NCI-H1105 treated with DMSO at 0.1 percent for 48 hours (cell line): Measurements from ENCODE around the gene CEP70.
"Not testable (repeated sequence)": the region's sequence is repeated elsewhere in the genome, so short reads cannot be mapped to it uniquely, and the experiment has no call there.

Source experiments
- DNase-seq: peaks from one replicate; lab custom pipeline; 2025; lab: John Stamatoyannopoulos, UW

CEP70 gene

GRCh38 chr3:138471481-138471880 is 122.6 kb downstream of the CEP70 start:
- no peak for DNase-seq

GRCh38 chr3:138470687-138471086 is 123.4 kb downstream of the CEP70 start:
- DNase-seq = no peak

GRCh38 chr3:138469874-138470273 is 124.2 kb downstream of the CEP70 start:
- DNase-seq = no peak

- DNase-seq = no peak
These were observed 125.2 kb downstream of the CEP70 start for GRCh38 chr3:138468886-138469285.

GRCh38 chr3:138468451-138468850 is 125.6 kb downstream of the CEP70 start:
- DNase-seq = no peak

GRCh38 chr3:138467931-138468330 is 126.1 kb downstream of the CEP70 start:
- DNase-seq = no peak

- no peak for DNase-seq
These were observed 128.1 kb downstream of the CEP70 start for GRCh38 chr3:138465925-138466324.

GRCh38 chr3:138465451-138465850 is 128.6 kb downstream of the CEP70 start:
- no peak for DNase-seq

- no peak for DNase-seq
These were observed 129.6 kb downstream of the CEP70 start for GRCh38 chr3:138464491-138464860.

GRCh38 chr3:138463724-138464490 is 130.2 kb downstream of the CEP70 start:
- DNase-seq = no peak

- DNase-seq = no peak
These were observed 132.2 kb downstream of the CEP70 start for GRCh38 chr3:138461896-138462295.

GRCh38 chr3:138461246-138461645 is 132.8 kb downstream of the CEP70 start:
- DNase-seq = no peak

- no peak for DNase-seq
These were observed 133.4 kb downstream of the CEP70 start for GRCh38 chr3:138460536-138461205.

- DNase-seq = no peak
These were observed 134.2 kb downstream of the CEP70 start for GRCh38 chr3:138459619-138460535.

GRCh38 chr3:138458774-138459499 is 135.1 kb downstream of the CEP70 start:
- no peak for DNase-seq

- no peak for DNase-seq
These were observed 136.0 kb downstream of the CEP70 start for GRCh38 chr3:138457863-138458735.

- no peak for DNase-seq
These were observed 136.8 kb downstream of the CEP70 start for GRCh38 chr3:138456961-138457862.

GRCh38 chr3:138455801-138456716 is 138.0 kb downstream of the CEP70 start:
- DNase-seq = no peak

GRCh38 chr3:138453940-138454339 is 140.1 kb downstream of the CEP70 start:
- not testable (repeated sequence) for DNase-seq
